Endothelial cell of umbilical vein (primary cell): ENCODE data around the gene MT1M. TPM values are rescaled to one million over a fixed set of nuclear protein-coding genes. Genes with fewer than 3 reads are reported as not detected.
A peak's percentile ranks its signal among the peaks of the same experiment; 100 is the strongest.
"Not testable (repeated sequence)": the region's sequence is repeated elsewhere in the genome, so short reads cannot be mapped to it uniquely, and the experiment has no call there.

ENCODE experiments used
- BruUV-seq: library from RNA; stranded (reverse); fragments of 400-500 nt; replicated peaks from 2 replicates; lab custom pipeline; 2021; lab: Mats Ljungman, UMichigan
- CTCF ChIA-PET: fragments of 300-600, 350-600 bp; sonication (Branson Sonifier 250); formaldehyde crosslinking; loops from one replicate; lab custom pipeline; 2021; ENCODE audit warnings: antibody characterized with exemption, inconsistent platforms; lab: Charles Lee
- POLR2A ChIA-PET: fragments of 300-600, 350-600 bp; sonication (Branson Sonifier 250); formaldehyde crosslinking; loops from one replicate; lab custom pipeline; 2021; ENCODE audit warnings: antibody characterized with exemption, inconsistent platforms; lab: Charles Lee
- DNase-seq: peaks from one replicate; pipeline ENCODE4 v3.0.0-alpha.2; 2011; ENCODE audit warnings: low read depth, low spot score
- FAIRE-seq: peaks from 2 replicates; lab custom pipeline; 2011; peaks lifted over from hg19 to GRCh38; lab: Jason Lieb, UNC
- H2AFZ ChIP-seq: 2 replicates; pipeline ENCODE4 v1.6.0; 2012; ENCODE audit warnings: low read depth, low read length, control low read depth, inconsistent platforms
- H3K27ac ChIP-seq: 2 replicates; pipeline ENCODE4 v1.5.1; 2011; ENCODE audit warnings: low read depth, mild to moderate bottlenecking, control low read depth, low read length, moderate library complexity; ENCODE audit not compliant: insufficient read depth
- H3K27me3 ChIP-seq, 2 experiments: 2 replicates each; pipeline versions ENCODE4 v1.6.0 to v1.6.1; 2011; ENCODE audit warnings: low read length in 2 of 2, mixed read lengths in 1 of 2; ENCODE audit not compliant: control insufficient read depth in 2 of 2, insufficient read depth in 2 of 2
- H3K36me3 ChIP-seq, 2 experiments: 2 replicates in 1 of 2; 3 replicates in 1 of 2; pipeline ENCODE4 v1.5.1; 2011; ENCODE audit warnings: low read length in 2 of 2, mild to moderate bottlenecking in 1 of 2, moderate library complexity in 1 of 2; ENCODE audit not compliant: control insufficient read depth in 2 of 2, insufficient read depth in 2 of 2; ENCODE audit errors: extremely low read depth in 1 of 2
- H3K4me1 ChIP-seq: 3 replicates; pipeline ENCODE4 v1.5.1; 2011; ENCODE audit warnings: mild to moderate bottlenecking, low read length; ENCODE audit not compliant: control insufficient read depth, insufficient read depth; ENCODE audit errors: extremely low read depth
- H3K4me2 ChIP-seq: 2 replicates; pipeline ENCODE4 v1.6.1; 2011; ENCODE audit warnings: low read length, control low read depth, mixed read lengths; ENCODE audit not compliant: insufficient read depth
- H3K4me3 ChIP-seq, 3 experiments: fragments of 200-600 bp in 1 of 3; sonication (generic), shearing (Covaris generic) in 1 of 3; replicated peaks in 1 of 3; 2 replicates each; pipeline ENCODE4 v1.5.1; 2011 to 2016; ENCODE audit warnings: control low read depth in 3 of 3, low read length in 3 of 3, mild to moderate bottlenecking in 2 of 3, inconsistent platforms in 1 of 3, low read depth in 1 of 3, moderate library complexity in 1 of 3; ENCODE audit not compliant: insufficient read depth in 1 of 3
- H3K79me2 ChIP-seq: 2 replicates; pipeline ENCODE4 v1.6.0; 2012; ENCODE audit warnings: low read length, inconsistent platforms; ENCODE audit not compliant: control insufficient read depth, insufficient read depth
- H3K9ac ChIP-seq: replicated peaks from 2 replicates; pipeline ENCODE3; 2011; ENCODE audit warnings: low read length, control low read depth; ENCODE audit not compliant: insufficient read depth; ENCODE audit errors: extremely low read depth
- H3K9me1 ChIP-seq: replicated peaks from 3 replicates; pipeline ENCODE4 v1.6.0; 2011; ENCODE audit warnings: mild to moderate bottlenecking, low read length; ENCODE audit not compliant: control insufficient read depth, insufficient read depth; ENCODE audit errors: extremely low read depth
- H3K9me3 ChIP-seq: replicated peaks from 2 replicates; pipeline ENCODE4 v1.5.1; 2012; ENCODE audit warnings: low read length, inconsistent platforms; ENCODE audit not compliant: control insufficient read depth, insufficient read depth
- H4K20me1 ChIP-seq: replicated peaks from 2 replicates; pipeline ENCODE3; 2011; ENCODE audit warnings: mild to moderate bottlenecking, low read length; ENCODE audit not compliant: control insufficient read depth, insufficient read depth; ENCODE audit errors: extremely low read depth
- EZH2 ChIP-seq: IDR thresholded peaks from 2 replicates; pipeline ENCODE4 v1.6.1; 2012; ENCODE audit warnings: borderline replicate concordance, low read depth, mild to moderate bottlenecking, moderate library complexity, low read length, inconsistent platforms; ENCODE audit not compliant: severe bottlenecking
- JUN ChIP-seq: IDR thresholded peaks from 2 replicates; pipeline ENCODE4 v1.6.1; 2011; ENCODE audit warnings: borderline replicate concordance, low read depth; ENCODE audit not compliant: insufficient read length, insufficient read depth
- dilution Hi-C: fragments of 300-500 bp; cut with MboI; formaldehyde crosslinking; loops from one replicate; pipeline ENCODE4 v1.15.0; 2019; ENCODE audit warnings: low sequenced_read_pairs; ENCODE audit not compliant: extremely low pct_ligation_motif_present
- intact Hi-C: fragments of 100-400 bp; cut with micrococcal nuclease; formaldehyde crosslinking; loops from one replicate; pipeline ENCODE4 v1.10.0; 2022
- polyA plus RNA-seq, 4 experiments: library from polyadenylated mRNA; depleted of rRNA in 3 of 4; stranded (reverse) in 3 of 4; unstranded in 1 of 4; fragments of >200 nt; gene quantifications; 2 replicates each; pipeline versions ENCODE4 v1.2.1 to v1.2.3, GENCODE V29; 2011 to 2012; ENCODE audit warnings: missing spikeins in 1 of 4
- total RNA-seq: library from RNA; stranded (reverse); gene quantifications from 2 replicates; pipeline ENCODE4 v1.2.3, GENCODE V29; 2021

Gene MT1M
- total and polyA plus RNA-seq, 2 donors (not counting 3 experiments of a cell fraction or from before 2014, with no cell fraction given): 4.3 to 4.6 TPM

DNA sequence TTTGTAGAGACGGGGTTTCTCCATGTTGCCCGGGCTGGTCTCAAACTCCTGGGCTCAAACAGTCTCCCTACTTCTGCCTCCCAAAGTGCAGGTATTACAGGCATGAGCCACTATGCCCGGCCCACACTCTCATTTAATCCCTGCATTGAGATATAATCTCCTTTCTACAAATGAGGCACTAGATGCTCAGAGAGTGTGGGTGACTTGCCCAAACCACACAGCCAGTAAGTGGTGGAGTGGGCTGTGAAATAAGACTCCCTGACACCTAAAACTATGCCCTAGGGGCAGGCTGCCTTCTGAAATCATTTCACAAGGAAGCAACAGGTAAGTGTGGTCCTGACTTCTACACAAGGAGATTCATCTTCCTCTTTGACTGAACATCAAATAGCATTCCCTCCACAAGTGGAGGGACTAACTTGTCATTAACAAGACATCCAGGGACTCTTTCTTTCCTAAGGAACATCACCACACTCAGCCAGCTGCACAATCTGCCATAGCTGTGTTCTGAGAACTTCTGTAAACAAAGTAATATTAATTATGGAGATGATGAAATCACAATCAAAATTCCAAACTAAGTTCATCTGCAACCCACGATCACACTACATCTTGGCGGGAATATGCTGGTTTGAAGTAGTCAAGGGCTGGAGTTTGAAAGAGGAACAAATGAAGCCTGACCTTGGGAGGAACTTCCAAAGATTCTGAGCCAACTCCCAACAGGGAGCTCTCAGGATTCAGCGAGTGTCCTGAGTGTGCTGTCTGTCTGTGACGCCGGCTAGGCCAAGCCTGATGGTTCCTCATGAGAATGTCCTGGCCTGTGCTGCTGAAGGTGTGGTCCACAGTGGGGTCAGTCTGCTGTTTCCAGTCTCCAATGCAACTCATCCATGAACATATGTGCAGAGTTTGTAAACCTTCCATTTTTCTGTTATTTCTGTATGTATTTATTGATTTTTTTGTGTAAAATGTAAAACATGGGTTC lies 33.1 kb downstream of the MT1M start:
- H3K4me3 ChIP-seq, CTCF ChIA-PET, H3K79me2 ChIP-seq, H4K20me1 ChIP-seq, POLR2A ChIA-PET, H3K9me3 ChIP-seq, H3K9me1 ChIP-seq, FAIRE-seq, H3K27ac ChIP-seq, intact Hi-C loops, H3K4me2 ChIP-seq, H3K4me1 ChIP-seq, BruUV-seq, DNase-seq, H2AFZ ChIP-seq, H3K9ac ChIP-seq, H3K36me3 ChIP-seq, dilution Hi-C loops: not testable (repeated sequence)
- peaks cover 83 to 94% of the 10 kb centered on the region in 2 experiments for H3K27me3 ChIP-seq

DNA sequence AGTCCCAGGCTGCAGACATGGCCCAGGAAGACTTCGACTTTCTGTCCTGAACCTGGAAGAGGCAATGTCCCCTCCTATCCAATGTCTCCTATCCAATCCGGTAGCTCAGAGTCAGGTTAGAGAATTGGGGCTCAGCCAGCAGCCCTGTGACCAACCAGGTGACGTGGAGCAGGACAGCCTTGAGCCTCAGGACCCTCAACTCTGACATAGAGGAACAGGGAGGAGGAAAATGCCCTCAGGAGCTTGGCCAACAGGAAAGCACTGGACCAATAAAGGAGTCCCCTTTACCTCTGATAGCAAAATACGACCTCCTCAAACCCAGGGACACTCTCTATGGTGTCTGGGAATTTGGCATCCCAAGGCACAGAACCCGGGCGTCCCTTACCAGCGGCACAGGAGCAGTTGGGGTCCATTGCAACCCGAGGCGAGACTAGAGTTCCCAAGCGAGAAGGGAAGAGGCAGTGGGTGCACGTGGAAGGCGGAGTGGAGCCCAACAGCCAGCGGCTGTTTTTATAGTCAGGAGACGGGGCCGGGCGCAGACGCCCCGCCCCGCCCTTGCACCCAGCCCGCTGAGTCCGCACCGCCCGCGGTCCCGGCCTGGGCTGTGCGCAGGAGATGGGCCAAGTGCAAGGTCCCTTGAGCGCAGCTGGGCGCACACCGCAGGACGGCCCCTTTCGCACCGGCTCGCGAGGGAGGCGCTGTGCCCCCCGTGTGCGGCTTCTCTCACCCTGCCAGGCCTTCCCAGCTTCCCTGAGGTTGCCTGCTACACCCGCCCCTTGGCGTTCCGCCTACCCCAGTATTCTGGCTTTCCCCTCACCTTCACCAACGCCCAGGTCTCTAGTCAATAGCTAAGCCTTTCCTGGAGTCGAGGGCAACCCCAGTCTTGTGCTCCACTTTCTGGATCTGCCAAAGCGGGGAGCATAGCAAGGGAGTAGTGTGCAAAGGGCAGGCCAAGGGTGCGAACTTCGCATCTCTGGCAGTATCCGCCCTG lies 35.4 kb downstream of the MT1M start, which contains the start of gene MT1G:
Gene MT1G (minus strand): TSS at position 485 of the 991 bp plus-strand sequence. CDS start 72 bp downstream, at position 413.
- BruUV-seq: no TSS peak
- H3K36me3 ChIP-seq: no peaks in the 10 kb centered on the region
- H3K27me3 ChIP-seq: peaks cover 86 to 93% of the 10 kb centered on the region in 2 experiments
- intact Hi-C loops: no loop called here
- CTCF ChIA-PET: interaction anchor here (1.0 kb wide), 1 partner anchor 34 kb away, joined by 5 read pairs; no protein-coding TSS in a partner anchor
- H3K9ac ChIP-seq: no peak within 1 kb of the TSS
- no peak within 1 kb of the TSS for H2AFZ ChIP-seq
- no peaks in the 10 kb centered on the region for H3K9me1 ChIP-seq
- no peaks in the 10 kb centered on the region for H3K9me3 ChIP-seq
- TF ChIP-seq EZH2: peak; percentile 68
- TF ChIP-seq JUN: no peak
- POLR2A ChIA-PET: no interaction called here
- H3K27ac ChIP-seq: no peak within 1 kb of the TSS
- H3K4me2 ChIP-seq: no peak within 1 kb of the TSS
- H3K4me1 ChIP-seq: peaks cover 2% of the 10 kb centered on the region
- no peak for FAIRE-seq
- no peak within 1 kb of the TSS for H3K4me3 ChIP-seq
- no peaks in the 10 kb centered on the region for H4K20me1 ChIP-seq
- dilution Hi-C loops: no loop called here
- no peaks in the 10 kb centered on the region for H3K79me2 ChIP-seq
- no peak for DNase-seq
